Glutamatergic neuron (in vitro differentiated cells): ENCODE measurements around the gene SWT1. TPM values are rescaled to one million over a fixed set of nuclear protein-coding genes. Genes with fewer than 3 reads are reported as not detected.
"Not testable (repeated sequence)": the region's sequence is repeated elsewhere in the genome, so short reads cannot be mapped to it uniquely, and the experiment has no call there.

Source experiments
- DNase-seq: peaks from one replicate; pipeline ENCODE4 v3.0.0; 2022
- H3K27ac Mint-ChIP-seq: one replicate; pipeline ENCODE4 v1.8.0; 2020; ENCODE audit warnings: mild to moderate bottlenecking, mixed read lengths, inconsistent platforms; ENCODE audit not compliant: unreplicated experiment
- H3K27me3 Mint-ChIP-seq: one replicate; pipeline ENCODE4 v1.8.0; 2020; ENCODE audit warnings: mild to moderate bottlenecking, moderate library complexity, mixed read lengths, inconsistent platforms; ENCODE audit not compliant: unreplicated experiment
- H3K36me3 Mint-ChIP-seq: one replicate; pipeline ENCODE4 v1.8.0; 2020; ENCODE audit warnings: mild to moderate bottlenecking, mixed read lengths, inconsistent platforms; ENCODE audit not compliant: unreplicated experiment
- H3K4me1 Mint-ChIP-seq: one replicate; pipeline ENCODE4 v1.8.0; 2020; ENCODE audit warnings: mild to moderate bottlenecking, low read depth, mixed read lengths, inconsistent platforms; ENCODE audit not compliant: unreplicated experiment
- H3K4me3 Mint-ChIP-seq: one replicate; pipeline ENCODE4 v1.8.0; 2020; ENCODE audit warnings: mild to moderate bottlenecking, mixed read lengths, inconsistent platforms; ENCODE audit not compliant: unreplicated experiment
- H3K9me3 Mint-ChIP-seq: one replicate; pipeline ENCODE4 v1.8.0; 2020; ENCODE audit warnings: mild to moderate bottlenecking, moderate library complexity, mixed read lengths, inconsistent platforms; ENCODE audit not compliant: unreplicated experiment
- total RNA-seq: library from RNA; stranded (reverse); fragmentation: NEBNext Ultra II Directional; extraction: Animal tissue kit (Norgen Biotek cat#: 25700); gene quantifications from one replicate; pipeline ENCODE4 v1.2.1, GENCODE V29; 2021; ENCODE audit not compliant: unreplicated experiment
- TF ChIP-seq, protein P1 (sequence below): fragments of 200-600 bp; sonication (generic); IDR thresholded peaks from one replicate; pipeline ENCODE4 v1.5.0; 2021; ENCODE audit not compliant: partially characterized antibody, unreplicated experiment

The SWT1 gene
- total RNA-seq, 1 donor from 2014 or later: 15.5 TPM

- TF ChIP-seq, protein P1, sequence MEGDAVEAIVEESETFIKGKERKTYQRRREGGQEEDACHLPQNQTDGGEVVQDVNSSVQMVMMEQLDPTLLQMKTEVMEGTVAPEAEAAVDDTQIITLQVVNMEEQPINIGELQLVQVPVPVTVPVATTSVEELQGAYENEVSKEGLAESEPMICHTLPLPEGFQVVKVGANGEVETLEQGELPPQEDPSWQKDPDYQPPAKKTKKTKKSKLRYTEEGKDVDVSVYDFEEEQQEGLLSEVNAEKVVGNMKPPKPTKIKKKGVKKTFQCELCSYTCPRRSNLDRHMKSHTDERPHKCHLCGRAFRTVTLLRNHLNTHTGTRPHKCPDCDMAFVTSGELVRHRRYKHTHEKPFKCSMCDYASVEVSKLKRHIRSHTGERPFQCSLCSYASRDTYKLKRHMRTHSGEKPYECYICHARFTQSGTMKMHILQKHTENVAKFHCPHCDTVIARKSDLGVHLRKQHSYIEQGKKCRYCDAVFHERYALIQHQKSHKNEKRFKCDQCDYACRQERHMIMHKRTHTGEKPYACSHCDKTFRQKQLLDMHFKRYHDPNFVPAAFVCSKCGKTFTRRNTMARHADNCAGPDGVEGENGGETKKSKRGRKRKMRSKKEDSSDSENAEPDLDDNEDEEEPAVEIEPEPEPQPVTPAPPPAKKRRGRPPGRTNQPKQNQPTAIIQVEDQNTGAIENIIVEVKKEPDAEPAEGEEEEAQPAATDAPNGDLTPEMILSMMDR: no peak
- H3K4me3 Mint-ChIP-seq: no peak overlapping the region
- DNase-seq: no peak
- H3K9me3 Mint-ChIP-seq: no peaks in the 10 kb centered on the region
- no peaks in the 10 kb centered on the region for H3K4me1 Mint-ChIP-seq
- no peak overlapping the region for H3K27ac Mint-ChIP-seq
- peaks cover 2% of the 10 kb centered on the region for H3K27me3 Mint-ChIP-seq
- peaks cover 29% of the 10 kb centered on the region for H3K36me3 Mint-ChIP-seq
These were observed 51.1 kb downstream of the SWT1 start for GRCh38 chr1:185207980-185208602.

DNA sequence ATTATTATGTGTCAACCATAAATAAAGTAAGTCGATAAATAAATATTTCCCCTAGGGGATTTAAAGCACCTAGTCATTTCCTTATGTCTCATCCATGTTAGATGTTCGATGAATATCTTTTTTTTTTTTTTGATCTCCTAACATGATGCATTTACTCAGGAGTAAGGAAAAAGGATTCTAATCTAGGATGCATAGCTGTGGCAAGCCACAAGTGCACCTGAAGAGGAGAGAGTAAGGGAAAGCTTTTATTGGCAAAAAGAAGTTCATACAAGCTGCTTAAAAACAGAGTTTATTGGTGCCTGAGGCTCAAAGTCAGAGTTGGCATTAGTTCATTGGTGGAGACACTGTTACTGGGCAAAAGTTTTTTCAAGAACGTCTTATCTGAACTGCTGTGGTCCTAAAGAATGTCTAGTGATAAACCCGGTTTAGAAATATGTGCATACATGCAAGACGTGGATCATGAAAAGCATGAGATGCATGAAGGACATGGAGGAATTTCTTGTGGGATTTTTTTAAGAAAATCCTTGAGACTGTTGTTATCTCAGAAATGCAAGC lies 51.7 kb downstream of the SWT1 start:
- H3K27ac Mint-ChIP-seq: no peak overlapping the region
- peaks cover 2% of the 10 kb centered on the region for H3K27me3 Mint-ChIP-seq
- no peaks in the 10 kb centered on the region for H3K9me3 Mint-ChIP-seq
- no peaks in the 10 kb centered on the region for H3K4me1 Mint-ChIP-seq
- DNase-seq: no peak
- TF ChIP-seq, protein P1: no peak
- H3K4me3 Mint-ChIP-seq: no peak overlapping the region
- H3K36me3 Mint-ChIP-seq: peaks cover 29% of the 10 kb centered on the region

DNA sequence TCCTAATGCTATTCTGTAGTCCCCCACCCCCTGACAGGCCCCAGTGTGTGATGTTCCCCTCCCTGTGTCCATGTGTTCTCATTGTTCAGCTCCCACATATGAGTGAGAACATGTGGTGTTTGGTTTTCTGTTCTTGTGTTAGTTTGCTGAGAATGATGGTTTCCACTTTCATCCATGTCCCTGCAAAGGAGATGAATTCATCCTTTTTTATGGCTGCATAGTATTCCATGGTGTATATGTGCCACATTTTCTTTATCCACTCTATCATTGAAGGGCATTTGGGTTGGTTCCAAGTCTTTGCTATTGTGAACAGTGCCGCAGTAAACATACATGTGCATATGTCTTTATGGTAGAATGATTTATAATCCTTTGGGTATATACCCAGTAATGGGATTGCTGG lies 52.4 kb downstream of the SWT1 start:
- DNase-seq, H3K4me1 Mint-ChIP-seq, H3K27ac Mint-ChIP-seq, H3K27me3 Mint-ChIP-seq, H3K9me3 Mint-ChIP-seq, H3K4me3 Mint-ChIP-seq: not testable (repeated sequence)
- H3K36me3 Mint-ChIP-seq: peaks cover 29% of the 10 kb centered on the region

DNA sequence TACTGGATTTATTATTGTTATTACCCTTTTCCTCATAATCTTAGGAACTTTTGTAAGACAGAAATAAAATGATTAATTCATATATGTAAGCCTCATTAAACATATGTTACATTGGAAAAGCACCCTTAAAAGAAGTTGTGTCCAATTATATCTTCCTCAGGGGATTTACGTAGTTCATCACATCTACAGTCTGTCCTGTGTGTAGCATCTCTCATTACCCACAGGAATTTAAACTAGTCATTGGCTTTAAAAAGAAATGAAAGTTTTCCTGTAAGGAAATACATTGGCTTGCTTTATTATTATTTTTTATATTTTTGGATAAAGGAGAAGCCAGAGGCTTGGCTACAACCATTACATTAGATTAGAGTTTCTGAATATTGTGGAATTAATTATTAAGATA lies 56.1 kb downstream of the SWT1 start:
- TF ChIP-seq, protein P1: no peak
- Mint-ChIP-seq H3K27me3 (peaks cover 2% of the 10 kb centered on the region), H3K4me3 (no peak overlapping the region), H3K36me3 (peaks cover 28% of the 10 kb centered on the region), H3K4me1 (no peaks in the 10 kb centered on the region), H3K27ac (no peak overlapping the region), H3K9me3 (no peaks in the 10 kb centered on the region)
- no peak for DNase-seq

DNA sequence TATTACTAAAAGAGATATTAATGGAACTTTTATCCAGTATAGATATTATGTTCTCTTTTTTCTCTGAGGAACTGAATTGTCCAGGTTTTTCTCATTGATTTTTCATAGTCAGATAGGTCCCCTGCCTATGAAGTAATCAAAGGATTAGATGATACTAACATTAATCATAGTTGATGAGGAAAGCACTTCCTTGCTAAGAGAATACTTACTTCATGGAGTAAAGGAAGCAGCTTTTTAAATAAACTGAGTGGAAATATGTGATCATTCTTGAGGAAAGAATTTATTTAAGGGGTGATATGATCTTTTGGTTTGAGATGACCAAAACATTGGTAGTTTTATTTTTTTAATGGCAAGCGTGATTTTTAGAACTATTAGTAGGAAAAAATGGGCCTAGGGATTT lies 58.9 kb downstream of the SWT1 start:
- no peaks in the 10 kb centered on the region for H3K9me3 Mint-ChIP-seq
- DNase-seq: no peak
- no peaks in the 10 kb centered on the region for H3K4me1 Mint-ChIP-seq
- no peaks in the 10 kb centered on the region for H3K27me3 Mint-ChIP-seq
- peaks cover 8% of the 10 kb centered on the region for H3K36me3 Mint-ChIP-seq
- H3K27ac Mint-ChIP-seq: no peak overlapping the region
- TF ChIP-seq, protein P1: no peak
- H3K4me3 Mint-ChIP-seq: no peak overlapping the region
